Stimulated activated CD4-positive, alpha-beta T cell treated with anti-CD3 and anti-CD28 coated beads, Interleukin-2, amount 100 ng/mL, for 48 hours (primary cell): ENCODE data around the gene RBMS1.

Experiments used
- DNase-seq, 2 donors: peaks; one replicate each; pipeline ENCODE4 v3.0.0-alpha.2; 2020

The RBMS1 gene

GRCh38 chr2:160355080-160355479 is 138.5 kb downstream of the RBMS1 start:
- DNase-seq = no peak

- no peak for DNase-seq
These were observed 138.9 kb downstream of the RBMS1 start for GRCh38 chr2:160354677-160355076.

- DNase-seq = no peak
These were observed 139.8 kb downstream of the RBMS1 start for GRCh38 chr2:160353813-160354212.

- DNase-seq = no peak
These were observed 140.4 kb downstream of the RBMS1 start for GRCh38 chr2:160353166-160353565.

- no peak for DNase-seq
These were observed 141.1 kb downstream of the RBMS1 start for GRCh38 chr2:160352500-160352899.

- no peak for DNase-seq
These were observed 141.7 kb downstream of the RBMS1 start for GRCh38 chr2:160351956-160352355.

- no peak for DNase-seq
These were observed 144.3 kb downstream of the RBMS1 start for GRCh38 chr2:160349306-160349705.

- no peak for DNase-seq
These were observed 146.2 kb downstream of the RBMS1 start for GRCh38 chr2:160347269-160347863.

GRCh38 chr2:160345071-160345764 is 148.4 kb downstream of the RBMS1 start:
- DNase-seq = no peak

GRCh38 chr2:160343404-160343803 is 150.2 kb downstream of the RBMS1 start:
- DNase-seq = no peak

- no peak for DNase-seq
These were observed 153.9 kb downstream of the RBMS1 start for GRCh38 chr2:160339726-160340125.

GRCh38 chr2:160338901-160339685 is 154.5 kb downstream of the RBMS1 start:
- DNase-seq = no peak

GRCh38 chr2:160337728-160338127 is 155.9 kb downstream of the RBMS1 start:
- no peak for DNase-seq

GRCh38 chr2:160336635-160337034 is 157.0 kb downstream of the RBMS1 start:
- no peak for DNase-seq

- DNase-seq = no peak
These were observed 157.5 kb downstream of the RBMS1 start for GRCh38 chr2:160336105-160336504.

GRCh38 chr2:160335441-160335840 is 158.2 kb downstream of the RBMS1 start:
- no peak for DNase-seq

- no peak for DNase-seq
These were observed 159.4 kb downstream of the RBMS1 start for GRCh38 chr2:160334028-160334741.

GRCh38 chr2:160333324-160334027 is 160.1 kb downstream of the RBMS1 start:
- no peak for DNase-seq

GRCh38 chr2:160332318-160332717 is 161.3 kb downstream of the RBMS1 start:
- no peak for DNase-seq

- DNase-seq = no peak
These were observed 162.2 kb downstream of the RBMS1 start for GRCh38 chr2:160331258-160332025.

GRCh38 chr2:160328811-160329527 is 164.6 kb downstream of the RBMS1 start:
- DNase-seq = no peak
